SK-N-MC (cell line): Measurements from ENCODE around the gene LRP1B.
"Not testable (repeated sequence)": the region's sequence is repeated elsewhere in the genome, so short reads cannot be mapped to it uniquely, and the experiment has no call there.

ENCODE experiments used
- DNase-seq: peaks from one replicate; pipeline ENCODE4 v3.0.0-alpha.2; 2011; ENCODE audit warnings: low read depth, low spot score
- H3K27ac ChIP-seq: fragments of 200-600 bp; sonication (generic); 2 replicates; pipeline ENCODE4 v1.5.1; 2016; ENCODE audit warnings: mixed run types
- H3K36me3 ChIP-seq: fragments of 200-600 bp; sonication (generic); 2 replicates; pipeline ENCODE4 v1.6.1; 2017; ENCODE audit warnings: antibody characterized with exemption, low read length, mixed read lengths; ENCODE audit not compliant: insufficient read depth
- H3K4me3 ChIP-seq: fragments of 200-600 bp; sonication (generic); 2 replicates; pipeline ENCODE4 v1.5.1; 2016
- H3K9ac ChIP-seq: fragments of 200-600 bp; sonication (generic); 2 replicates; pipeline ENCODE4 v1.8.0; 2017; ENCODE audit warnings: mixed run types, mixed read lengths; ENCODE audit not compliant: insufficient read length
- H3K9me3 ChIP-seq: fragments of 200-600 bp; sonication (generic); 2 replicates; pipeline ENCODE4 v1.6.1; 2017; ENCODE audit warnings: low read depth, mild to moderate bottlenecking, antibody characterized with exemption, low read length, moderate library complexity, mixed read lengths
- EZH2 ChIP-seq: fragments of 200-600 bp; sonication (generic); IDR thresholded peaks from one replicate; pipeline ENCODE4 v1.6.1; 2017; ENCODE audit warnings: antibody characterized with exemption
- FOXP2 ChIP-seq: optimal IDR thresholded peaks from 2 replicates; pipeline ENCODE3; 2011; ENCODE audit warnings: mild to moderate bottlenecking, moderate library complexity; ENCODE audit not compliant: insufficient read depth; ENCODE audit errors: extremely low read length, control extremely low read depth
- POLR2AphosphoS5 ChIP-seq: IDR thresholded peaks from 2 replicates; pipeline ENCODE4 v1.6.1; 2012; ENCODE audit warnings: mild to moderate bottlenecking, low read depth, low read length, borderline replicate concordance

The LRP1B gene

GRCh38 chr2:141869572-141869971 lies 261.2 kb downstream of the LRP1B start:
- TF ChIP-seq EZH2 (no peak), POLR2AphosphoS5 (no peak), FOXP2 (no peak)
- no peak overlapping the region for H3K27ac ChIP-seq
- no peaks in the 10 kb centered on the region; the same call in 1 of the 2 replicates for H3K9me3 ChIP-seq
- DNase-seq, result no peak
- no peak overlapping the region for H3K9ac ChIP-seq
- H3K36me3 ChIP-seq, result no peaks in the 10 kb centered on the region
- no peak overlapping the region for H3K4me3 ChIP-seq

- DNase-seq, result no peak
- no peak overlapping the region for H3K27ac ChIP-seq
- no peak overlapping the region for H3K4me3 ChIP-seq
- no peaks in the 10 kb centered on the region for H3K36me3 ChIP-seq
- TF ChIP-seq FOXP2 (no peak), POLR2AphosphoS5 (no peak)
- no peak overlapping the region for H3K9ac ChIP-seq
- no peaks in the 10 kb centered on the region for H3K9me3 ChIP-seq
Observed at GRCh38 chr2:141863964-141864363, 266.9 kb downstream of the LRP1B start.

- no peak for TF ChIP-seq FOXP2
Observed at GRCh38 chr2:141856215-141856919, 274.4 kb downstream of the LRP1B start.

GRCh38 chr2:141848191-141848590 lies 282.6 kb downstream of the LRP1B start:
- no peak overlapping the region for H3K9ac ChIP-seq
- H3K4me3 ChIP-seq, result no peak overlapping the region
- H3K9me3 ChIP-seq, result no peaks in the 10 kb centered on the region
- DNase-seq, result no peak
- no peaks in the 10 kb centered on the region for H3K36me3 ChIP-seq
- TF ChIP-seq EZH2, result no peak
- no peak for TF ChIP-seq POLR2AphosphoS5
- H3K27ac ChIP-seq, result no peak overlapping the region

More at GRCh38 chr2:141856215-141856919, 274.4 kb downstream of the LRP1B start:
- no peak overlapping the region for H3K4me3 ChIP-seq
- H3K9ac ChIP-seq, result no peak overlapping the region
- H3K27ac ChIP-seq, result 0 out of 2 replicates have a peak overlapping the region, but pooled peaks have one; percentile 4
- no peak for DNase-seq
- no peaks in the 10 kb centered on the region for H3K36me3 ChIP-seq
- H3K9me3 ChIP-seq, result no peaks in the 10 kb centered on the region

GRCh38 chr2:141844231-141844630 lies 286.6 kb downstream of the LRP1B start:
- no peak overlapping the region for H3K9ac ChIP-seq
- no peak overlapping the region for H3K4me3 ChIP-seq
- H3K9me3 ChIP-seq, result no peaks in the 10 kb centered on the region
- TF ChIP-seq POLR2AphosphoS5 (no peak), FOXP2 (no peak), EZH2 (no peak)
- no peaks in the 10 kb centered on the region for H3K36me3 ChIP-seq
- no peak for DNase-seq
- H3K27ac ChIP-seq, result no peak overlapping the region

- H3K4me3 ChIP-seq, result no peak overlapping the region
- H3K9ac ChIP-seq, result no peak overlapping the region
- no peaks in the 10 kb centered on the region for H3K36me3 ChIP-seq
- no peak overlapping the region for H3K27ac ChIP-seq
- DNase-seq, result no peak
- TF ChIP-seq POLR2AphosphoS5 (no peak), EZH2 (no peak), FOXP2 (no peak)
- no peaks in the 10 kb centered on the region for H3K9me3 ChIP-seq
Observed at GRCh38 chr2:141835103-141835502, 295.7 kb downstream of the LRP1B start.

- no peaks in the 10 kb centered on the region for H3K9me3 ChIP-seq
- H3K36me3 ChIP-seq, result no peaks in the 10 kb centered on the region
- no peak overlapping the region for H3K4me3 ChIP-seq
- H3K9ac ChIP-seq, result no peak overlapping the region
- no peak for TF ChIP-seq FOXP2
- TF ChIP-seq POLR2AphosphoS5, result no peak
- no peak for TF ChIP-seq EZH2
- H3K27ac ChIP-seq, result no peak overlapping the region
- DNase-seq, result no peak
Observed at GRCh38 chr2:141828761-141829160, 302.1 kb downstream of the LRP1B start.

- no peak overlapping the region for H3K27ac ChIP-seq
- DNase-seq, result no peak
Observed at GRCh38 chr2:141824790-141825189, 306.0 kb downstream of the LRP1B start.

GRCh38 chr2:141820893-141821292 lies 309.9 kb downstream of the LRP1B start:
- Histone ChIP-seq H3K9ac (no peak overlapping the region), H3K9me3 (no peaks in the 10 kb centered on the region), H3K36me3 (no peaks in the 10 kb centered on the region), H3K27ac (no peak overlapping the region), H3K4me3 (no peak overlapping the region)
- DNase-seq, result no peak
- no peak for TF ChIP-seq POLR2AphosphoS5
- TF ChIP-seq FOXP2, result no peak
- no peak for TF ChIP-seq EZH2

More at GRCh38 chr2:141824790-141825189, 306.0 kb downstream of the LRP1B start:
- TF ChIP-seq POLR2AphosphoS5, result no peak
- no peak for TF ChIP-seq EZH2
- no peak for TF ChIP-seq FOXP2
- Histone ChIP-seq H3K4me3 (no peak overlapping the region), H3K9ac (no peak overlapping the region), H3K9me3 (no peaks in the 10 kb centered on the region), H3K36me3 (no peaks in the 10 kb centered on the region)

GRCh38 chr2:141815320-141815719 lies 315.5 kb downstream of the LRP1B start:
- not testable (repeated sequence) for H3K9me3 ChIP-seq, DNase-seq, H3K9ac ChIP-seq, H3K27ac ChIP-seq, H3K36me3 ChIP-seq, H3K4me3 ChIP-seq
